GM19397 (cell line): ENCODE measurements around the gene ULBP2.
"Not testable (repeated sequence)": the region's sequence is repeated elsewhere in the genome, so short reads cannot be mapped to it uniquely, and the experiment has no call there.

Experiments used
- ATAC-seq: cut with Tn5 transposase; IDR thresholded peaks from one replicate; pipeline ENCODE4 v1.9.1; 2021; ENCODE audit warnings: mild to moderate bottlenecking, moderate library complexity; ENCODE audit not compliant: unreplicated experiment

ULBP2 gene

GRCh38 chr6:149925974-149926777, 15.6 kb upstream of the ULBP2 start:
- ATAC-seq = no peak

- ATAC-seq = not testable (repeated sequence)
These were observed 14.8 kb upstream of the ULBP2 start for GRCh38 chr6:149927025-149927424.

GRCh38 chr6:149929422-149929821, 12.4 kb upstream of the ULBP2 start:
- no peak for ATAC-seq

GRCh38 chr6:149931501-149931900, 10.3 kb upstream of the ULBP2 start:
- ATAC-seq = no peak

- ATAC-seq = no peak
These were observed 8.8 kb upstream of the ULBP2 start for GRCh38 chr6:149933036-149933435.

GRCh38 chr6:149933461-149933860, 8.4 kb upstream of the ULBP2 start:
- ATAC-seq = no peak

GRCh38 chr6:149934249-149935156, 7.3 kb upstream of the ULBP2 start:
- ATAC-seq = no peak

- ATAC-seq = no peak
These were observed 6.6 kb upstream of the ULBP2 start for GRCh38 chr6:149935246-149935645.

- ATAC-seq = no peak
These were observed 6.1 kb upstream of the ULBP2 start for GRCh38 chr6:149935668-149936067.

GRCh38 chr6:149936743-149937142, 5.1 kb upstream of the ULBP2 start:
- no peak for ATAC-seq

- ATAC-seq = not testable (repeated sequence)
These were observed 3.7 kb upstream of the ULBP2 start for GRCh38 chr6:149938013-149938570.

- ATAC-seq = peak; percentile 82
These were observed 3.1 kb upstream of the ULBP2 start for GRCh38 chr6:149938571-149939355.

GRCh38 chr6:149939356-149939648, 2.5 kb upstream of the ULBP2 start:
- no peak for ATAC-seq

- no peak for ATAC-seq
These were observed 1.7 kb upstream of the ULBP2 start for GRCh38 chr6:149939909-149940671.

- no peak for ATAC-seq
These were observed 1.2 kb upstream of the ULBP2 start for GRCh38 chr6:149940672-149940982.

- no peak for ATAC-seq
These were observed 631 bp downstream of the ULBP2 start for GRCh38 chr6:149942461-149942829.

GRCh38 chr6:149943321-149943720, 1.5 kb downstream of the ULBP2 start:
- not testable (repeated sequence) for ATAC-seq

- ATAC-seq = not testable (repeated sequence)
These were observed 3.5 kb downstream of the ULBP2 start for GRCh38 chr6:149945276-149945675.

GRCh38 chr6:149946631-149947030, 4.8 kb downstream of the ULBP2 start:
- ATAC-seq = not testable (repeated sequence)

- ATAC-seq = not testable (repeated sequence)
These were observed 5.7 kb downstream of the ULBP2 start for GRCh38 chr6:149947533-149947932.
